NCI-H82 (cell line): ENCODE data around the gene CETP.

ENCODE experiments used
- DNase-seq: peaks from one replicate; lab custom pipeline; 2025; lab: John Stamatoyannopoulos, UW

CETP gene, protein sequence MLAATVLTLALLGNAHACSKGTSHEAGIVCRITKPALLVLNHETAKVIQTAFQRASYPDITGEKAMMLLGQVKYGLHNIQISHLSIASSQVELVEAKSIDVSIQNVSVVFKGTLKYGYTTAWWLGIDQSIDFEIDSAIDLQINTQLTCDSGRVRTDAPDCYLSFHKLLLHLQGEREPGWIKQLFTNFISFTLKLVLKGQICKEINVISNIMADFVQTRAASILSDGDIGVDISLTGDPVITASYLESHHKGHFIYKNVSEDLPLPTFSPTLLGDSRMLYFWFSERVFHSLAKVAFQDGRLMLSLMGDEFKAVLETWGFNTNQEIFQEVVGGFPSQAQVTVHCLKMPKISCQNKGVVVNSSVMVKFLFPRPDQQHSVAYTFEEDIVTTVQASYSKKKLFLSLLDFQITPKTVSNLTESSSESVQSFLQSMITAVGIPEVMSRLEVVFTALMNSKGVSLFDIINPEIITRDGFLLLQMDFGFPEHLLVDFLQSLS

DNA sequence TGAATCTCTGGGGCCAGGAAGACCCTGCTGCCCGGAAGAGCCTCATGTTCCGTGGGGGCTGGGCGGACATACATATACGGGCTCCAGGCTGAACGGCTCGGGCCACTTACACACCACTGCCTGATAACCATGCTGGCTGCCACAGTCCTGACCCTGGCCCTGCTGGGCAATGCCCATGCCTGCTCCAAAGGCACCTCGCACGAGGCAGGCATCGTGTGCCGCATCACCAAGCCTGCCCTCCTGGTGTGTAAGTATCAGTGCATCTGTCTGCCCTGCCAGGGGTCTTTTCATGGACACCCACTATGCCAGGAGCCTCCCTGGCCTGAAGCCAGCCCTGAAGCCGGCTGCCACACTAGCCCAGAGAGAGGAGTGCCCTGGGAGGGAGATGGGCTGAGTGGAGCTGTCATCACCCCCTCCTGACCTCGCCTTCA is at the start of gene CETP:
Gene CETP (plus strand): TSS at position 100 of the 431 bp plus-strand sequence. CDS start 30 bp downstream, at position 130.
- DNase-seq: no peak

GRCh38 chr16:56912746-56913708 is 48.7 kb upstream of the CETP start:
- no peak for DNase-seq

GRCh38 chr16:56914896-56915295 is 46.9 kb upstream of the CETP start:
- no peak for DNase-seq

DNA sequence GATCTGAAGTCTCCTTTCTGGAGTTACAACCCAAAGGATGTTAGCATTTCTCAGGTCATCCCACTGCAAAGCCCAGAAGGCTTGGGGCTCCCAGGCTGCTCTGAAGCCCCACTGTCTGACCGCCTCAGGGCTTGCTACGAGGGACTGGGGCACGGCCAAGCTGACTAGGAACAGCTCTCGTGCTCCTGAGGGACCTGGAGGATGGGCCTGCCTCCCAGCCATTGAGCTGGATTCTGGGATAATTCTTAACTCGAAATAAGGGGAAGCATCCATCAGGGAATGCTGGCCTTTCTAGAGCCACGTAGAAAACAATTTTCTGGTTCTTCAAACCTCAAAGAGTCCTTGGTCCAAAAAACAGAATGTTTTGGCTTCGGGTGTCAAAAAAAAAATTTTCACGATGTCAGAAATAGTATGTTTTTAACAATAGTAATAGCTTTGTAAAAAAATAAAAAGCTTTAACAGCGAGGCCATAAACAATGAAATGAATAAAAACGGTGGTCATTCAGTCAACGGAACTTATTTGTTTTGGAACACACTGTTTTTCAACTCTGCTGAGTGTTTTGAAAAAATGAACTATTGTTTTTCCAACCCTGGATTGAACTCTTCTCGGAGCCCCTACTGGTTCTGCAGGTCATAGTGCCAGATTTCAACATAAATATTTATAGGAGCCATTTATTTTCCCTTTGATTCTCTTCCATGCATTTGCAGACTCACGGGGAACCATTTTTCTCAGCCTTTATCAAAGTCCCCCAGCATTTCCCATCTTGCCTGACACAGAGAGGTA is 46.2 kb upstream of the CETP start:
- DNase-seq: no peak

DNA sequence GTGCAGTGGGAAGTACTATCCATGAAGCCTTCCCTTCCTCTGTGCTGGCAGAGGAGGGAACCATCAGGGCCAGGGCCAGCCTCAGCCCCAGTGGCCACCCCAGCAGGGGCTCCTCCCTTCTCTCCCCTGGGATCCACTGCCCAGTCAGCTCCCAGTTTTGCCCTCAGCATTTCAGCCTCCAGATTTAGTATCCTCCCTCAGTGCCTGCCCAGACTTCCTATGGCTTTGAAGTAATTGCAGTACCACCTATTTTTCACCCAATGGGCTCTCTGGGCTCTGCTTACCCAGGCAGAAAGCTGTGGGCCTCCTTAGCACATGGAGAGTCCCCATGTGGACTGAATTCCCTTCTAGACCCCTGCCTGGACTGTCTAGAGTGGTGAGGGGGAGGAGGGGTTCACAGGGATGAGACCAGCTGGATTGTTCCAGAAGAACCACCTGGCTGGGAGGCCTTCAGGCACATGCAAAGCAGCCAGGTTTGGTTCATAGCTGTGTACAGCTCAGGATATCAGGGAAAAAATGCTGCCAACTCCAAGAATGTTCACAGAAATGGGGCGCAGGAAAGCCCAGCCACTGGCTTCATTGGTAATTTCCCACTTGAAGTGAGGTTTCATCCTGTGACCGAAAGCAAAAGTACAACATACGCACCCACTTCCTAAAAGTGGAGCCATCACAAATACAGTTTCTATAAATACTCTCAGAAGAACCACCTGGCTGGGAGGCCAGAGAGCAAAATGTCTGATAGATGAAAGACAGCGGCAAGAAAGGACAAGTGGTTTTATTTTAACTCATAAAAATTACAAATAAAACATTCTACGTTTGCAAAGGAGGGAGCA is 45.0 kb upstream of the CETP start:
- no peak for DNase-seq

DNA sequence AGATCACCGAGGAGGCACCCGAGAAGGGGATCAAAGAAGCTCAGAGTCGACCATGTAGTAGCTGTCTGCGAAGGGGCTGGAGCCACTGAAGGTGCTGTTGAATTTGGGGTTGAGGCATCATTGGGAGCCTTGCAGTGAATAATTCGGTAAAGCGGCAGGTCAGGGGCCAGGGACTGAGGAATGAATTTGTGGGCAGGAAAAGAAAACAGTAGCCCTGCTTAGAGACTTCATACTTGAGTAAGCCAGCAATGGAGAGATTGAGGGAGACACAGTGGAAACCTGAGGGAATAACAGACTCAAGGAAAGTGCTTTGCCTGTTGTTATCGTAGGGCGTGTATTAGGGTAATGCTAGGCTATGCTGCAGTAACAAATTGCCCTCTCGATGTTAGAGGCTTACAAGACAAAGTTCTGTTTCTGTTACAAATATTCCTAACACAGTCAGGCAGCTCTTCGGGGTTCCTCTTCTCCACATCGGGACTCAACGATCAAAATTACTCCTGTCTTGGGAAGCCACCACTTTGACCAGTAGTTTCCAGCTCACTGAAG is 43.2 kb upstream of the CETP start:
- no peak for DNase-seq

DNA sequence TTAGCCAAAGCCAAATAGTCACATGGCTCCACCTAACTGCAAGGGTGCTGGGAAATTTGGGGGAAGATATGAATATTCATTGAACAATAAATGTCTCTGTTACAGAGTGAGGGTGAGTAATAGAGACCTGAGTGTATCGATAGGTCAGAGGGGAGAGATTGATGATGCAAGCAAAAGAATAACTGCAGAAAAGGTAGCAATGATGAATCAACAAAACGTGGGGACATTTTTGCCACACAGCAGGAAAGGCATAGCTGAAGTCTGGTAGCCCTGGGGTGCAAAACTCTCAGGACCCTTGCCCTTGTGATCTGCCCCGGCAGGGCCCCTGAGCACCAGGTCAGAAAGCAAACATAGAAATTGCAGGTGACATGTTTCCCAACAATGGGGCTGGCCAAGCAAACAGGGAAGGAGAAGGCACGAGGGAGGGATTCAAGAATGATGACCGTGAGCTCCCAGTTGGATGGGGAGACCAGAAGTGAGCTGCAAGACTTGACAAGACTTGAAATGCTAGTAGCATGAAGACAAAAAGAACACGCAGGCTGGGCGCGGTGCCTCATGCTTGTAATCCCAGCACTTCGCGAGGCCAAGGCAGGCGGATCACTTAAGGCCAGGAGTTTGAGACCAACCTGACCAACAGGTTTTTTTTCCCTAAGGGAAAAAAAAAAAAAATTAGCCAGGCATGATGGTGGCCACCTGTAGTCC is 42.5 kb upstream of the CETP start:
- DNase-seq: no peak

DNA sequence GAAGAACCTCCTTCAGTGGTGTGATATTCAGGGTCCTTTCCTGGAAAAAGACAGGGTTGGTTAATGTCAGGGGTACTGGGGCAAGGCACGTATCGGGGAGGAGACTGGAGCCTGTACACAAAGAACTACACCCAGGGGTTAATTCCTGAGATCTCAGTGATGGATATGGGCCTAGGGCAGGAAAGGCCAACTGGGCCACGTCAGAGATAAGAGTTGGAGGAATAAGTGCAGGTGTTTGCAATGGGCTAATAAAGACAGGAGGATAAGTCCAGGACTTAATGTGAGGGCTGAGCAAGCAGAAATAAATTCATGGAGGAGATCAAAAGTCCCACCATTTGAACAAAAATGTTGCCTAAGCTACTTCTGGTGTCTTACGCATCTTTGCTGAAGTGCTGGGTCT is 40.2 kb upstream of the CETP start:
- no peak for DNase-seq

- no peak for DNase-seq
These were observed 38.2 kb upstream of the CETP start for GRCh38 chr16:56923481-56924091.

DNA sequence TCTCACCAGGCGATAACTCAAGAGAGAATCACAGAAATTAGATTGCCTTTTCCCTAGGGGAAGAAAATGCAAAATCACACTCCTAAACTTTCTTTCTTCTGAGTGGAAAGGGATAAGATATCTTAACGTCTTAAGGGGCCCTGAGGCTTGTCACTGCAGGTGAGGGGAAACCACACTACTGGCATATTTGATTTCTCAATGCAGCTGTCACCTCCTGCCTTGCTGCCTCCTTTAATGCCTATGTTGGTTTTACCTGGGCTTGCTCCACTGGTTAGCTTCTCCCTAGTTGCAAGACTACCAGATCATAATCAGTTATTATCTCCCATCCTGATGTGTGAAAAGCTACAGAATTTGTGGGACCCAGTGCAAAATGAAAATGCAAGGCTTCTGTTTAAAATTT is 34.3 kb upstream of the CETP start:
- no peak for DNase-seq

GRCh38 chr16:56929639-56930038 is 32.1 kb upstream of the CETP start:
- no peak for DNase-seq

DNA sequence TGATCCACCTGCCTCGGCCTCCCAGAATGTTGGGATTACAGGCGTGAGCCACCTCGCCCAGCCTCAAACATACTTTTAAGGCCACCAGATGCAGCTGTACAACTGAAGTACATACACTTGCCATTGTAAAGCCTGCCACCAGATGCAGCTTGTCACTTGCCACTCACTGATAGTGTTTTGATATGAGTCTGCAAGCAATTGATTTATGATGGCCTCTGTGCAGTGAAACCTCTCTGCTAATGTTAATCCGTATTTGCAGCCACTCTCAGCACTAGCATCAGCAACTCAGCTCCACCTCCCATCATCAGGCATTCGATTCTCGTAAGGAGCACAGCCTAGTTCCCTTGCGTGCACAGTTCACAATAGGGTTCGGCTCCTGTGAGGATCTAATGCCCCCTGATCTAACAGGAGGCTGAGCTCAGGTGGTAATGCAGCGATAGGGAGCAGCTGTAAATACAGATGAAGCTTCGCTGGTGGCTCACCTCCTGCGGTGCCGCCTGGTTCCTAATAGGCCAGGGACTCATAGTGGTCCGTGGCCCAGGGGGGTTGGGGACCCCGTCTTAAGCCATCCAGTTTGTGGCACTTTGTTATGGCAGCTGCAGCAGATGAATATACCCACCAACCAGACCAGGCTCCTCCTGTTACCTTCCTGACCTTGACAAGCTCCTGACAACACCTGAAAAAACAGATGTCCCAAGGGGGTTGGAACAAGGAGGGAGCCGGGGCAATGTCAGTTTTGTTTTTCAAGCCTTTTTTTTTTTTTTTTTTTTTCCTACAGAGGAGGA is 31.1 kb upstream of the CETP start:
- DNase-seq: peak; percentile 88

DNA sequence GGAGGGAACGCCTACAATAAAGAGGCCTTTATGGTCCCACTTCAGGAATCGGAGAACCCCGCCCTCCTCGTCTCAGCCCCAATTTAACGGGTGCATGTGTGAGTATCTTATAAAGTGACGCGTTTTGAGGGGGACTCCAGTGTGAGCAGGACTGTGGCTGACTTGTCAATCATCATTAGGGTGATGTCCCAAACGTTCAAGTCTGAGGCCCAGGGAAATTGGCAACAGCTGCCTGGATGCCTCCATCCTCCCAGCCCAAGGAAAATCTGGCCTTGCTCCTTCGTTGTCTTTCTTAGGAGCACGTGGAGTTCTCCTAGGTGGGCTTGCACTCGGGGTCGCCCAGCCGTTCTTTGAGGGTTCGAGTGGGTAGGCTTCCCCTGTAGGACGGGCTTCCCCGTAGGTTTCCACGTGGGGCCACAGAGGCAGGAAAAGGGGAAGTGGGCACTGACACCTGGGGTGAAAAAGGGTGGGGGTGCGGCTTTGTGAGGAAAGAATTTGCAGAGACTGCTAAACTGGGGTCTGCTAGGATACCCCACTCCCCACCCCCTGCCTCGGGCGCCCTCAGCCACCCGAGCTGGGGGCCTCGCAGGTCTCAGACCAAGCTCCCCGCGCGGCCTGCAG is 30.4 kb upstream of the CETP start:
- peak; percentile 52 for DNase-seq

DNA sequence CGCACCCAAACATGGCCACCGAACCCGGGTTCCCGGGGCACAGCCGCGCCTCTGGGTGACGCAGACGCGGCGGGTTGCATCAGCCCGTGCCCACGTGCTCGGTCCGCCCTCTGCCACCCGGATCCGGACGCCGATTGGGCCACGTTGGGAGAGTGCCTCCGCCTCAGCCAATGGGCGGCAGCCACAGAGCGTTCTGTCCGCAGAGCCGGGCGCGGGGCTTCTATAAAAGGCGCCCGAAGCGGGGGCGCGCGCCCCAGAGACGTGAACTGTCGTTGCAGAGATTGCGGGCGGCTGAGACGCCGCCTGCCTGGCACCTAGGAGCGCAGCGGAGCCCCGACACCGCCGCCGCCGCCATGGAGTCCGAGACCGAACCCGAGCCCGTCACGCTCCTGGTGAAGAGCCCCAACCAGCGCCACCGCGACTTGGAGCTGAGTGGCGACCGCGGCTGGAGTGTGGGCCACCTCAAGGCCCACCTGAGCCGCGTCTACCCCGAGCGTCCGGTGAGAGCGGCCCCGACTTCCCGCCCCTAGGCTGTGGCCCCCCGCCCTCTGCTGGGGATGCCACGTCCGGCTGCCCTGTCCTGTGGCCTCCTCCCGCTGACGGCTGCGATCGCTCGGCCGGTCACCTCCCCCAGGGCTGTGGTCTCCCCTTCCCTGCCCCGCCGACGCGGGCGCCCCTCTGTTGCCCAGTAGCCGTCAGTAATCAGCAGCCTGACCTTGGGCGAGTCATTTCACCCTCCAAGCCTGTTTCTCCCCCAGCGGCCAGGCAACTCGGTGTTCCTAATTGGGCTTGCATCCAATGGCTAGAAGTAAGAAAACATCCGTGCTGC is 29.6 kb upstream of the CETP start, which contains the start of gene HERPUD1:
Gene HERPUD1 (plus strand): TSS at position 251 of the 829 bp plus-strand sequence. CDS start 103 bp downstream, at position 354.
- DNase-seq: peak; percentile 97

- peak; percentile 58 for DNase-seq
These were observed 28.8 kb upstream of the CETP start for GRCh38 chr16:56932721-56933619.
